ENCODE data around the gene RAB25. TPM values are rescaled to one million over a fixed set of nuclear protein-coding genes. Genes with fewer than 3 reads are reported as not detected.

Gene RAB25
- total and polyA plus RNA-seq, 4 donors = 62.7 to 156 (median 87.2) TPM

DNA sequence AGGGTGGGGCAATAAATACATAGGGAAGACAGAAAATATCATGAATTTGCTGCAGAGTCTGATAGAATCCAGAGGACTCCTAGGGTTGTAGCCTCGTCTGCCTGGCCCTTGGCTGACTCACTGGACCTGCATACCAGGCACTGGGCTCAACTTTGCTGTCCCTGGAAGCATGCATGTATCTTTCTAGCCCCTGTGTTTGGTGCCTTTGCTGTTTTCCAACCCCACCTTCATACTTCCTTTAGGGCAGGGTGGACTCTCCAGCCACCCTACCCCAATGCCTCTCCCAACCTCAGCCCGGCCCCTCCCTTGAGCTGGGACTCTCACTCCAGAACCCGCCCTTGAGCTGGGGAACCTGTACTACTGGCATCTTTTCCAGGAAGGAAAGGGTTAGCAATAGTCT, 1.2 kb downstream of the RAB25 start:
- Histone ChIP-seq H3K27me3 (ENCODE audit: control insufficient read depth in 3 of 3, insufficient read depth in 3 of 3, low read length in 2 of 3) (no peaks in the 10 kb centered on the region), H3K9me3 (ENCODE audit: control insufficient read depth in 4 of 4, insufficient read depth in 3 of 4, low read length in 3 of 4) (no peaks in the 10 kb centered on the region), H3K36me3 (ENCODE audit: control insufficient read depth in 4 of 4, insufficient read depth in 4 of 4, low read length in 4 of 4) (peaks cover 0 to 2% (median 2%) of the 10 kb centered on the region in 4 donors), H3K9ac (ENCODE audit: insufficient read depth in 1 of 2, low read length in 2 of 2) (no peak overlapping the region), H3K27ac (ENCODE audit: low read depth in 1 of 2, low read length in 1 of 2) (peak overlapping the region in 1 of 2 donors; percentile 11), H3K4me1 (ENCODE audit: control insufficient read depth in 5 of 5, insufficient read depth in 5 of 5, low read length in 5 of 5) (peaks cover 0 to 6% (median 0%) of the 10 kb centered on the region in 5 donors), H3K4me3 (peak overlapping the region; percentile 20)
- ATAC-seq (ENCODE audit: insufficient read depth, low FRiP score) = peak; percentile 15
- WGBS, 2 donors = 68 to 87% methylated on average over 3 of the region's 3 CpGs
- TF ChIP-seq, protein P1, sequence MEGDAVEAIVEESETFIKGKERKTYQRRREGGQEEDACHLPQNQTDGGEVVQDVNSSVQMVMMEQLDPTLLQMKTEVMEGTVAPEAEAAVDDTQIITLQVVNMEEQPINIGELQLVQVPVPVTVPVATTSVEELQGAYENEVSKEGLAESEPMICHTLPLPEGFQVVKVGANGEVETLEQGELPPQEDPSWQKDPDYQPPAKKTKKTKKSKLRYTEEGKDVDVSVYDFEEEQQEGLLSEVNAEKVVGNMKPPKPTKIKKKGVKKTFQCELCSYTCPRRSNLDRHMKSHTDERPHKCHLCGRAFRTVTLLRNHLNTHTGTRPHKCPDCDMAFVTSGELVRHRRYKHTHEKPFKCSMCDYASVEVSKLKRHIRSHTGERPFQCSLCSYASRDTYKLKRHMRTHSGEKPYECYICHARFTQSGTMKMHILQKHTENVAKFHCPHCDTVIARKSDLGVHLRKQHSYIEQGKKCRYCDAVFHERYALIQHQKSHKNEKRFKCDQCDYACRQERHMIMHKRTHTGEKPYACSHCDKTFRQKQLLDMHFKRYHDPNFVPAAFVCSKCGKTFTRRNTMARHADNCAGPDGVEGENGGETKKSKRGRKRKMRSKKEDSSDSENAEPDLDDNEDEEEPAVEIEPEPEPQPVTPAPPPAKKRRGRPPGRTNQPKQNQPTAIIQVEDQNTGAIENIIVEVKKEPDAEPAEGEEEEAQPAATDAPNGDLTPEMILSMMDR (IDR thresholded peaks at IDR 0.05; ENCODE audit: control extremely low read depth, extremely low read depth) = no peak
- DNase-seq = no peak

GRCh38 chr1:156063997-156064285, 3.0 kb downstream of the RAB25 start:
- H3K36me3 ChIP-seq (ENCODE audit: control insufficient read depth in 4 of 4, insufficient read depth in 4 of 4, low read length in 4 of 4) = no peaks in the 10 kb centered on the region
- H3K9me3 ChIP-seq (ENCODE audit: control insufficient read depth in 4 of 4, insufficient read depth in 3 of 4, low read length in 3 of 4) = no peaks in the 10 kb centered on the region
- H3K9ac ChIP-seq (ENCODE audit: insufficient read depth in 1 of 2, low read length in 2 of 2) = no peak overlapping the region
- WGBS, 2 donors = 66 to 90% methylated on average over 2 of the region's 2 CpGs
- H3K4me3 ChIP-seq = no peak overlapping the region
- TF ChIP-seq, protein P1 (IDR thresholded peaks at IDR 0.05; ENCODE audit: control extremely low read depth, extremely low read depth) = no peak
- no peaks in the 10 kb centered on the region for H3K27me3 ChIP-seq (ENCODE audit: control insufficient read depth in 3 of 3, insufficient read depth in 3 of 3, low read length in 2 of 3)
- no peak for ATAC-seq (ENCODE audit: insufficient read depth, low FRiP score)
- no peak for DNase-seq
- peaks cover 0 to 6% (median 0%) of the 10 kb centered on the region in 5 donors for H3K4me1 ChIP-seq (ENCODE audit: control insufficient read depth in 5 of 5, insufficient read depth in 5 of 5, low read length in 5 of 5)
- no peak overlapping the region for H3K27ac ChIP-seq (ENCODE audit: low read depth in 1 of 2, low read length in 1 of 2)

DNA sequence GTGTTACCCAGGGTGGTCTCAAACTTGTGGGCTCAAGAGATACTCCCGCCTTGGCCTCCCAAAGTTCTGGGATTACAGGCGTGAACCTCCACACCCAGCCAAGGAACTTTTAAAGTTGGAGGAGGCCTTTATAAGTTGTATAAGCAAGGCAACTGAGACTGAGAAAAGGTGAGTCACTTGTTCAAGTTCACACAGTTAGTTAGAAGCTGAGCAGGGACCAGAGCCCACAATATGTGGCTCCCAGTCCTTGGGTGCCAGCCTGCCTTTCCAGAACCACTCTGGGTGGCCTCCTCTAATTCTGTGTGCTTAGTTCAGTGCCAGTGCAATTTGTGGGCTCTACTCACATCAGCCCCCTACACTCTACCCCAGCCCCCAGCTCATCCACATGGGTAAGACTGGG, 3.7 kb downstream of the RAB25 start:
- H3K9ac ChIP-seq (ENCODE audit: insufficient read depth in 1 of 2, low read length in 2 of 2) = no peak overlapping the region
- DNase-seq = no peak
- TF ChIP-seq, protein P1 (IDR thresholded peaks at IDR 0.05; ENCODE audit: control extremely low read depth, extremely low read depth) = no peak
- no peaks in the 10 kb centered on the region for H3K9me3 ChIP-seq (ENCODE audit: control insufficient read depth in 4 of 4, insufficient read depth in 3 of 4, low read length in 3 of 4)
- H3K4me1 ChIP-seq (ENCODE audit: control insufficient read depth in 5 of 5, insufficient read depth in 5 of 5, low read length in 5 of 5) = peaks cover 0 to 6% (median 0%) of the 10 kb centered on the region in 5 donors
- no peak overlapping the region for H3K4me3 ChIP-seq
- no peaks in the 10 kb centered on the region for H3K36me3 ChIP-seq (ENCODE audit: control insufficient read depth in 4 of 4, insufficient read depth in 4 of 4, low read length in 4 of 4)
- H3K27ac ChIP-seq (ENCODE audit: low read depth in 1 of 2, low read length in 1 of 2) = no peak overlapping the region
- WGBS, 2 donors = 96 to 97% methylated on average over 2 of the region's 2 CpGs
- H3K27me3 ChIP-seq (ENCODE audit: control insufficient read depth in 3 of 3, insufficient read depth in 3 of 3, low read length in 2 of 3) = no peaks in the 10 kb centered on the region
- ATAC-seq (ENCODE audit: insufficient read depth, low FRiP score) = no peak

DNA sequence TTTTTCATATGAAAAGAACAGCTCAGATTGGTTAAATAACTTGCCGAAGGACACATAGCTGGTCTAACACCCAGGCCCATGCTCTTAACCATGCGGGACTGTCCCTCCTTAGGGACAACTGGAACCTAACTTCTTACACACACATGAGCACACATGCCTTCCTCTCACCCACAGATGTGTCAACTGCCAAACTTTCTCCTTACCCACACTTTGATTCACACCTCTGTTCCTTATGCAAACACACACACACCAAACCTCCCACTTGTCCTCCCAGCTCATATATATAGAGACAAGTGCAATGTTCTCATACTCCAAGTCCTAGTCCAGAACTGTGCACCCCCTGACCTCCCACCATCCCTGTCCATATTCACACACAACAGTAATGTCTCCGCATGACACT, 4.3 kb downstream of the RAB25 start:
- Histone ChIP-seq H3K27me3 (ENCODE audit: control insufficient read depth in 3 of 3, insufficient read depth in 3 of 3, low read length in 2 of 3) (no peaks in the 10 kb centered on the region), H3K36me3 (ENCODE audit: control insufficient read depth in 4 of 4, insufficient read depth in 4 of 4, low read length in 4 of 4) (no peaks in the 10 kb centered on the region), H3K27ac (ENCODE audit: low read depth in 1 of 2, low read length in 1 of 2) (no peak overlapping the region), H3K4me3 (no peak overlapping the region), H3K9me3 (ENCODE audit: control insufficient read depth in 4 of 4, insufficient read depth in 3 of 4, low read length in 3 of 4) (no peaks in the 10 kb centered on the region), H3K9ac (ENCODE audit: insufficient read depth in 1 of 2, low read length in 2 of 2) (no peak overlapping the region), H3K4me1 (ENCODE audit: control insufficient read depth in 5 of 5, insufficient read depth in 5 of 5, low read length in 5 of 5) (peaks cover 0 to 10% (median 0%) of the 10 kb centered on the region in 5 donors)
- TF ChIP-seq, protein P1 (IDR thresholded peaks at IDR 0.05; ENCODE audit: control extremely low read depth, extremely low read depth) = no peak
- 85 to 92% methylated on average over 3 of the region's 3 CpGs for WGBS, 2 donors
- no peak for ATAC-seq (ENCODE audit: insufficient read depth, low FRiP score)
- DNase-seq = no peak
